Cardiac muscle cell (in vitro differentiated cells and primary cell): ENCODE data around the gene ATP6V0C. TPM values are rescaled to one million over a fixed set of nuclear protein-coding genes. Genes with fewer than 3 reads are reported as not detected.
A peak's percentile ranks its signal among the peaks of the same experiment; 100 is the strongest.

Source experiments
- DNase-seq, 2 donors: peaks; one replicate each; pipeline versions ENCODE4 v3.0.0 to v3.0.0-alpha.2; 2010 to 2017; ENCODE audit warnings: low read depth in 1 of 2, low spot score in 1 of 2
- H3K27ac ChIP-seq: fragments of 200-600 bp; sonication (generic); 2 replicates; pipeline ENCODE4 v1.5.1; 2016
- H3K27me3 ChIP-seq: fragments of 200-600 bp; sonication (generic); 2 replicates; pipeline ENCODE4 v1.6.0; 2016; ENCODE audit warnings: control low read depth
- H3K36me3 ChIP-seq: fragments of 200-600 bp; sonication (generic); 2 replicates; pipeline ENCODE4 v1.5.1; 2016; ENCODE audit warnings: control low read depth
- H3K4me1 ChIP-seq: fragments of 200-600 bp; sonication (generic); 2 replicates; pipeline ENCODE4 v1.8.1; 2017; ENCODE audit warnings: low read depth, mild to moderate bottlenecking, mixed run types
- H3K4me3 ChIP-seq: fragments of 200-600 bp; sonication (generic); 2 replicates; pipeline ENCODE4 v1.5.1; 2016; ENCODE audit warnings: mild to moderate bottlenecking
- H3K9me3 ChIP-seq: fragments of 200-600 bp; sonication (generic); 2 replicates; pipeline ENCODE4 v1.5.1; 2017; ENCODE audit warnings: low read depth, mild to moderate bottlenecking, control low read depth
- CTCF ChIP-seq: IDR thresholded peaks from 2 replicates; pipeline ENCODE4 v1.5.1; 2012; ENCODE audit warnings: low read depth, mild to moderate bottlenecking, low read length
- polyA plus RNA-seq: library from polyadenylated mRNA; unstranded; fragments of >200 nt; fragmentation: Nextera tagmentation; extraction: Ambion mirVana; gene quantifications from 2 replicates; pipeline ENCODE4 v1.2.1, GENCODE V29; 2016
- total RNA-seq: library from RNA; depleted of rRNA; stranded (reverse); fragments of >200 nt; gene quantifications from 2 replicates; pipeline ENCODE4 v1.2.3, GENCODE V29; 2016

The ATP6V0C gene
- total and polyA plus RNA-seq, 2 experiments from 2014 or later: 92.4 to 281 TPM

- H3K36me3 ChIP-seq: no peaks in the 10 kb centered on the region
- peak; percentile 68 to 76 for DNase-seq
- H3K4me1 ChIP-seq: peaks cover 33% of the 10 kb centered on the region
- no peak for TF ChIP-seq CTCF
- H3K4me3 ChIP-seq: peak overlapping the region; percentile 38
- H3K27me3 ChIP-seq: no peaks in the 10 kb centered on the region
- H3K27ac ChIP-seq: no peak overlapping the region
- H3K9me3 ChIP-seq: no peaks in the 10 kb centered on the region
Measured at GRCh38 chr16:2467528-2468232, 46.1 kb upstream of the ATP6V0C start.

- Histone ChIP-seq H3K9me3 (no peaks in the 10 kb centered on the region), H3K36me3 (no peaks in the 10 kb centered on the region), H3K27ac (no peak overlapping the region), H3K4me1 (peaks cover 34% of the 10 kb centered on the region), H3K4me3 (peak overlapping the region; percentile 38), H3K27me3 (no peaks in the 10 kb centered on the region)
- TF ChIP-seq CTCF: no peak
- peak in 1 of 2 donors; percentile 54 for DNase-seq
Measured at GRCh38 chr16:2468233-2468724, 45.5 kb upstream of the ATP6V0C start.

GRCh38 chr16:2468725-2469398 is 44.9 kb upstream of the ATP6V0C start:
- H3K4me3 ChIP-seq: no peak overlapping the region
- DNase-seq: no peak
- no peak for TF ChIP-seq CTCF
- H3K4me1 ChIP-seq: peaks cover 38% of the 10 kb centered on the region
- H3K36me3 ChIP-seq: no peaks in the 10 kb centered on the region
- no peaks in the 10 kb centered on the region for H3K27me3 ChIP-seq
- H3K27ac ChIP-seq: no peak overlapping the region
- no peaks in the 10 kb centered on the region for H3K9me3 ChIP-seq

GRCh38 chr16:2469399-2470233 is 44.1 kb upstream of the ATP6V0C start:
- Histone ChIP-seq H3K9me3 (no peaks in the 10 kb centered on the region), H3K4me3 (no peak overlapping the region), H3K36me3 (no peaks in the 10 kb centered on the region), H3K4me1 (peaks cover 38% of the 10 kb centered on the region), H3K27ac (no peak overlapping the region), H3K27me3 (no peaks in the 10 kb centered on the region)
- no peak for DNase-seq
- no peak for TF ChIP-seq CTCF

GRCh38 chr16:2470234-2470601 is 43.5 kb upstream of the ATP6V0C start:
- TF ChIP-seq CTCF: no peak
- no peaks in the 10 kb centered on the region for H3K36me3 ChIP-seq
- H3K9me3 ChIP-seq: no peaks in the 10 kb centered on the region
- no peak for DNase-seq
- no peak overlapping the region for H3K4me3 ChIP-seq
- H3K4me1 ChIP-seq: peaks cover 38% of the 10 kb centered on the region
- H3K27ac ChIP-seq: no peak overlapping the region
- H3K27me3 ChIP-seq: no peaks in the 10 kb centered on the region
